ENCODE results near the gene PRR29.

Gene PRR29

GRCh38 chr17:63998721-63999679 is 849 bp downstream of the PRR29 start:
- no peak for DNase-seq (ENCODE audit: insufficient read length, low spot score)
- no peak for FAIRE-seq
- TF ChIP-seq CTCF (IDR thresholded peaks at IDR 0.05; ENCODE audit: insufficient read depth, missing control alignments), result no peak

GRCh38 chr17:63999680-64000531 is 1.8 kb downstream of the PRR29 start:
- no peak for TF ChIP-seq CTCF (IDR thresholded peaks at IDR 0.05; ENCODE audit: insufficient read depth, missing control alignments)
- FAIRE-seq, result no peak

GRCh38 chr17:64001091-64001579 is 3.0 kb downstream of the PRR29 start:
- FAIRE-seq (no peak), DNase-seq (ENCODE audit: insufficient read length, low spot score) (no peak)
- no peak for TF ChIP-seq CTCF (IDR thresholded peaks at IDR 0.05; ENCODE audit: insufficient read depth, missing control alignments)

More at GRCh38 chr17:63999680-64000531, 1.8 kb downstream of the PRR29 start:
- DNase-seq (ENCODE audit: insufficient read length, low spot score), result no peak

GRCh38 chr17:64001763-64002529 is 3.8 kb downstream of the PRR29 start:
- DNase-seq (ENCODE audit: insufficient read length, low spot score), result no peak
- TF ChIP-seq CTCF (IDR thresholded peaks at IDR 0.05; ENCODE audit: insufficient read depth, missing control alignments), result no peak
- FAIRE-seq, result no peak

GRCh38 chr17:64002658-64003525 is 4.7 kb downstream of the PRR29 start:
- no peak for FAIRE-seq
- TF ChIP-seq CTCF (IDR thresholded peaks at IDR 0.05; ENCODE audit: insufficient read depth, missing control alignments), result no peak
- no peak for DNase-seq (ENCODE audit: insufficient read length, low spot score)

Data from D721Med (cell line).